Activated CD4-positive, CD25-positive, alpha-beta regulatory T cell treated with anti-CD3 and anti-CD28 coated beads, Interleukin-2, amount 50 U/mL, for 16 hours (primary cell): ENCODE results near the gene CMTM3.
A peak's percentile ranks its signal among the peaks of the same experiment; 100 is the strongest.
"Not testable (repeated sequence)": the region's sequence is repeated elsewhere in the genome, so short reads cannot be mapped to it uniquely, and the experiment has no call there.

Experiments used
- DNase-seq: peaks from one replicate; pipeline ENCODE4 v3.0.0-alpha.2; 2020; ENCODE audit warnings: low read depth, low spot score

CMTM3 gene

GRCh38 chr16:66608241-66609138 lies 4.0 kb downstream of the CMTM3 start:
- peak; percentile 66 for DNase-seq

- no peak for DNase-seq
Measured at GRCh38 chr16:66609139-66609510, 4.6 kb downstream of the CMTM3 start.

GRCh38 chr16:66610111-66610820 lies 5.8 kb downstream of the CMTM3 start:
- DNase-seq, result no peak

- DNase-seq, result not testable (repeated sequence)
Measured at GRCh38 chr16:66611911-66612310, 7.4 kb downstream of the CMTM3 start.

GRCh38 chr16:66612422-66612821 lies 7.9 kb downstream of the CMTM3 start:
- DNase-seq, result no peak

GRCh38 chr16:66614161-66614802 lies 9.8 kb downstream of the CMTM3 start:
- no peak for DNase-seq

GRCh38 chr16:66616169-66616568 lies 11.7 kb downstream of the CMTM3 start:
- DNase-seq, result no peak

GRCh38 chr16:66616592-66616991 lies 12.1 kb downstream of the CMTM3 start:
- DNase-seq, result no peak

- no peak for DNase-seq
Measured at GRCh38 chr16:66617010-66617434, 12.5 kb downstream of the CMTM3 start.

- DNase-seq, result no peak
Measured at GRCh38 chr16:66617728-66618127, 13.2 kb downstream of the CMTM3 start.

- no peak for DNase-seq
Measured at GRCh38 chr16:66618588-66619375, 14.3 kb downstream of the CMTM3 start.

- DNase-seq, result no peak
Measured at GRCh38 chr16:66619534-66620428, 15.3 kb downstream of the CMTM3 start.

- DNase-seq, result no peak
Measured at GRCh38 chr16:66620429-66620795, 15.9 kb downstream of the CMTM3 start.

GRCh38 chr16:66621973-66622372 lies 17.5 kb downstream of the CMTM3 start:
- DNase-seq, result no peak

GRCh38 chr16:66622863-66623262 lies 18.4 kb downstream of the CMTM3 start:
- DNase-seq, result no peak

- no peak for DNase-seq
Measured at GRCh38 chr16:66623755-66624154, 19.3 kb downstream of the CMTM3 start.

- not testable (repeated sequence) for DNase-seq
Measured at GRCh38 chr16:66627611-66628378, 23.3 kb downstream of the CMTM3 start.

- DNase-seq, result no peak
Measured at GRCh38 chr16:66629856-66630255, 25.4 kb downstream of the CMTM3 start.

GRCh38 chr16:66630561-66631260 lies 26.2 kb downstream of the CMTM3 start:
- not testable (repeated sequence) for DNase-seq
